ENCODE data around the gene TBKBP1.

DNA sequence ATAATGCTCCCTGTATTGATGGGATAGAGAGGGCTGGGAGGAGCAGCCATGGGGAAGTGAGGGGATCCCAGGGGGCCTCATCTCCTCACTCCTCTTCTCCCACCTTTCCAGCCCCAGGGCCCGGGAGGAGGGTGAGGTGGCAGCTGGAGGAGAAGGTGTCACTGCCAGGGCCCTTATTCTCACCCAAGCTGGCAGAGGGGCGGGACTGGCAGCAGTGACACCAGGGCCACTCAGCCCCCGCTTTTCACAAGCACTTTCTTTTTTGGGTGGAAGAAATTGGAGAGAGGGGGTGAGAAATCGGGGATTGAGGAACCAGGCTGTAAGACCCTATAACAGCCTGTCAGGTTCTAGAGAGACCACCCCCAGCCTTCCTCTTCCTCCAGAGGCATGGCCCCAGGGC lies 36.7 kb downstream of the TBKBP1 start:
- TF ChIP-seq, protein P1, sequence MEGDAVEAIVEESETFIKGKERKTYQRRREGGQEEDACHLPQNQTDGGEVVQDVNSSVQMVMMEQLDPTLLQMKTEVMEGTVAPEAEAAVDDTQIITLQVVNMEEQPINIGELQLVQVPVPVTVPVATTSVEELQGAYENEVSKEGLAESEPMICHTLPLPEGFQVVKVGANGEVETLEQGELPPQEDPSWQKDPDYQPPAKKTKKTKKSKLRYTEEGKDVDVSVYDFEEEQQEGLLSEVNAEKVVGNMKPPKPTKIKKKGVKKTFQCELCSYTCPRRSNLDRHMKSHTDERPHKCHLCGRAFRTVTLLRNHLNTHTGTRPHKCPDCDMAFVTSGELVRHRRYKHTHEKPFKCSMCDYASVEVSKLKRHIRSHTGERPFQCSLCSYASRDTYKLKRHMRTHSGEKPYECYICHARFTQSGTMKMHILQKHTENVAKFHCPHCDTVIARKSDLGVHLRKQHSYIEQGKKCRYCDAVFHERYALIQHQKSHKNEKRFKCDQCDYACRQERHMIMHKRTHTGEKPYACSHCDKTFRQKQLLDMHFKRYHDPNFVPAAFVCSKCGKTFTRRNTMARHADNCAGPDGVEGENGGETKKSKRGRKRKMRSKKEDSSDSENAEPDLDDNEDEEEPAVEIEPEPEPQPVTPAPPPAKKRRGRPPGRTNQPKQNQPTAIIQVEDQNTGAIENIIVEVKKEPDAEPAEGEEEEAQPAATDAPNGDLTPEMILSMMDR (IDR thresholded peaks at IDR 0.05), result no peak
- no peak for TF ChIP-seq POLR2A (IDR thresholded peaks at IDR 0.05)

Data from esophagus squamous epithelium (tissue), 4 donors.